Endothelial cell of umbilical vein (primary cell): ENCODE measurements around the gene RPL37A. TPM values are rescaled to one million over a fixed set of nuclear protein-coding genes. Genes with fewer than 3 reads are reported as not detected.

Source experiments
- BruUV-seq: library from RNA; stranded (reverse); fragments of 400-500 nt; replicated peaks from 2 replicates; lab custom pipeline; 2021; lab: Mats Ljungman, UMichigan
- CTCF ChIA-PET: fragments of 300-600, 350-600 bp; sonication (Branson Sonifier 250); formaldehyde crosslinking; loops from one replicate; lab custom pipeline; 2021; ENCODE audit warnings: antibody characterized with exemption, inconsistent platforms; lab: Charles Lee
- POLR2A ChIA-PET: fragments of 300-600, 350-600 bp; sonication (Branson Sonifier 250); formaldehyde crosslinking; loops from one replicate; lab custom pipeline; 2021; ENCODE audit warnings: antibody characterized with exemption, inconsistent platforms; lab: Charles Lee
- DNase-seq: peaks from one replicate; pipeline ENCODE4 v3.0.0-alpha.2; 2011; ENCODE audit warnings: low read depth, low spot score
- FAIRE-seq: peaks from 2 replicates; lab custom pipeline; 2011; peaks lifted over from hg19 to GRCh38; lab: Jason Lieb, UNC
- H2AFZ ChIP-seq: 2 replicates; pipeline ENCODE4 v1.6.0; 2012; ENCODE audit warnings: low read depth, low read length, control low read depth, inconsistent platforms
- H3K27ac ChIP-seq: 2 replicates; pipeline ENCODE4 v1.5.1; 2011; ENCODE audit warnings: low read depth, mild to moderate bottlenecking, control low read depth, low read length, moderate library complexity; ENCODE audit not compliant: insufficient read depth
- H3K27me3 ChIP-seq, 2 experiments: 2 replicates each; pipeline versions ENCODE4 v1.6.0 to v1.6.1; 2011; ENCODE audit warnings: low read length in 2 of 2, mixed read lengths in 1 of 2; ENCODE audit not compliant: control insufficient read depth in 2 of 2, insufficient read depth in 2 of 2
- H3K36me3 ChIP-seq, 2 experiments: 2 replicates in 1 of 2; 3 replicates in 1 of 2; pipeline ENCODE4 v1.5.1; 2011; ENCODE audit warnings: low read length in 2 of 2, mild to moderate bottlenecking in 1 of 2, moderate library complexity in 1 of 2; ENCODE audit not compliant: control insufficient read depth in 2 of 2, insufficient read depth in 2 of 2; ENCODE audit errors: extremely low read depth in 1 of 2
- H3K4me1 ChIP-seq: 3 replicates; pipeline ENCODE4 v1.5.1; 2011; ENCODE audit warnings: mild to moderate bottlenecking, low read length; ENCODE audit not compliant: control insufficient read depth, insufficient read depth; ENCODE audit errors: extremely low read depth
- H3K4me2 ChIP-seq: 2 replicates; pipeline ENCODE4 v1.6.1; 2011; ENCODE audit warnings: low read length, control low read depth, mixed read lengths; ENCODE audit not compliant: insufficient read depth
- H3K4me3 ChIP-seq, 3 experiments: fragments of 200-600 bp in 1 of 3; sonication (generic), shearing (Covaris generic) in 1 of 3; replicated peaks in 1 of 3; 2 replicates each; pipeline ENCODE4 v1.5.1; 2011 to 2016; ENCODE audit warnings: control low read depth in 3 of 3, low read length in 3 of 3, mild to moderate bottlenecking in 2 of 3, inconsistent platforms in 1 of 3, low read depth in 1 of 3, moderate library complexity in 1 of 3; ENCODE audit not compliant: insufficient read depth in 1 of 3
- H3K79me2 ChIP-seq: 2 replicates; pipeline ENCODE4 v1.6.0; 2012; ENCODE audit warnings: low read length, inconsistent platforms; ENCODE audit not compliant: control insufficient read depth, insufficient read depth
- H3K9ac ChIP-seq: replicated peaks from 2 replicates; pipeline ENCODE3; 2011; ENCODE audit warnings: low read length, control low read depth; ENCODE audit not compliant: insufficient read depth; ENCODE audit errors: extremely low read depth
- H3K9me1 ChIP-seq: replicated peaks from 3 replicates; pipeline ENCODE4 v1.6.0; 2011; ENCODE audit warnings: mild to moderate bottlenecking, low read length; ENCODE audit not compliant: control insufficient read depth, insufficient read depth; ENCODE audit errors: extremely low read depth
- H3K9me3 ChIP-seq: replicated peaks from 2 replicates; pipeline ENCODE4 v1.5.1; 2012; ENCODE audit warnings: low read length, inconsistent platforms; ENCODE audit not compliant: control insufficient read depth, insufficient read depth
- H4K20me1 ChIP-seq: replicated peaks from 2 replicates; pipeline ENCODE3; 2011; ENCODE audit warnings: mild to moderate bottlenecking, low read length; ENCODE audit not compliant: control insufficient read depth, insufficient read depth; ENCODE audit errors: extremely low read depth
- EZH2 ChIP-seq: IDR thresholded peaks from 2 replicates; pipeline ENCODE4 v1.6.1; 2012; ENCODE audit warnings: borderline replicate concordance, low read depth, mild to moderate bottlenecking, moderate library complexity, low read length, inconsistent platforms; ENCODE audit not compliant: severe bottlenecking
- FOS ChIP-seq: IDR thresholded peaks from 2 replicates; pipeline ENCODE4 v1.6.1; 2011; ENCODE audit warnings: mild to moderate bottlenecking, low read length, moderate library complexity, borderline replicate concordance; ENCODE audit not compliant: insufficient read depth
- GATA2 ChIP-seq: IDR thresholded peaks from 2 replicates; pipeline ENCODE4 v1.7.0; 2011; ENCODE audit warnings: low read depth, mild to moderate bottlenecking, moderate library complexity, mixed read lengths, low read length; ENCODE audit not compliant: insufficient read length, insufficient read depth
- JUN ChIP-seq: IDR thresholded peaks from 2 replicates; pipeline ENCODE4 v1.6.1; 2011; ENCODE audit warnings: borderline replicate concordance, low read depth; ENCODE audit not compliant: insufficient read length, insufficient read depth
- MYC ChIP-seq: IDR thresholded peaks from one replicate; pipeline ENCODE4 v1.6.1; 2011; ENCODE audit warnings: mild to moderate bottlenecking, low read depth, low read length
- POLR2A ChIP-seq: IDR thresholded peaks from 2 replicates; pipeline ENCODE4 v1.6.1; 2012; ENCODE audit warnings: low read depth, mild to moderate bottlenecking, control low read depth, low read length
- POLR2AphosphoS5 ChIP-seq: IDR thresholded peaks from 2 replicates; pipeline ENCODE4 v1.6.1; 2012; ENCODE audit warnings: low read depth, mild to moderate bottlenecking, control low read depth, low read length, moderate library complexity; ENCODE audit not compliant: insufficient read depth
- dilution Hi-C: fragments of 300-500 bp; cut with MboI; formaldehyde crosslinking; loops from one replicate; pipeline ENCODE4 v1.15.0; 2019; ENCODE audit warnings: low sequenced_read_pairs; ENCODE audit not compliant: extremely low pct_ligation_motif_present
- intact Hi-C: fragments of 100-400 bp; cut with micrococcal nuclease; formaldehyde crosslinking; loops from one replicate; pipeline ENCODE4 v1.10.0; 2022
- polyA plus RNA-seq, 4 experiments: library from polyadenylated mRNA; depleted of rRNA in 3 of 4; stranded (reverse) in 3 of 4; unstranded in 1 of 4; fragments of >200 nt; gene quantifications; 2 replicates each; pipeline versions ENCODE4 v1.2.1 to v1.2.3, GENCODE V29; 2011 to 2012; ENCODE audit warnings: missing spikeins in 1 of 4
- total RNA-seq: library from RNA; stranded (reverse); gene quantifications from 2 replicates; pipeline ENCODE4 v1.2.3, GENCODE V29; 2021
- TF ChIP-seq, protein P1 (sequence below): IDR thresholded peaks from 2 replicates; pipeline ENCODE4 v1.6.1; 2011; ENCODE audit not compliant: insufficient read depth, insufficient read length
- TF ChIP-seq, protein P2 (sequence below), 2 donors: IDR thresholded peaks; 1 replicate in 1 of 2; 2 replicates in 1 of 2; pipeline ENCODE4 v1.5.1; 2011; ENCODE audit warnings: low read length in 2 of 2, mild to moderate bottlenecking in 2 of 2, moderate library complexity in 2 of 2, control low read depth in 1 of 2, inconsistent platforms in 1 of 2, low read depth in 1 of 2; ENCODE audit not compliant: insufficient read depth in 1 of 2; ENCODE audit errors: extremely low read depth in 1 of 2

The RPL37A gene
- total and polyA plus RNA-seq, 2 donors (not counting 3 experiments of a cell fraction or from before 2014, with no cell fraction given): 1,889 to 2,628 TPM

DNA sequence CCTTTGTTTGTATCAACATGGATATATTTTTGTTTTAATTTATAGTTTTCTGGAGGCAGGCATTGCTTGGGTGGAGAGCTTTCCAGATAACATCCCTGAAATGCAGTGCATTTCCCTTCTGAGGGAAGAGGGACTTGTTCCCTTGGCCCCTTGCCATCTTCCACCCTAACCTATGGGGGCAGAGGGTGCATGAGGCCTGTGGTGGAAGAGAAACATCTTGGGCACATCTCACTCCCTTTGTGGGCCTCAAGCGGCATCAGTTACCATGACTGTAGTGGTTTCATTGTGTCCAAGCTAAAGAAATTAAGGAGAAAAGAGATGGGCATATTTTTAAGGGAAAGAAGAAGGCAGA lies 5.3 kb upstream of the RPL37A start:
- ChIA-PET CTCF (interaction anchor here (1.0 to 3.2 kb wide), 2 partner anchors 11 to 15 kb away, joined by 3 to 11 read pairs; no protein-coding TSS in a partner anchor), POLR2A (interaction anchor here (1.2 kb wide), 1 partner anchor 11 kb away, joined by 4 read pairs; no protein-coding TSS in a partner anchor)
- Histone ChIP-seq H3K27me3 (no peaks in the 10 kb centered on the region), H3K36me3 (no peaks in the 10 kb centered on the region), H3K4me2 (no peak overlapping the region), H3K4me1 (peaks cover 52% of the 10 kb centered on the region), H3K27ac (no peak overlapping the region), H3K4me3 (no peak overlapping the region), H3K9ac (no peak overlapping the region), H3K79me2 (no peaks in the 10 kb centered on the region), H2AFZ (no peak overlapping the region), H3K9me1 (no peaks in the 10 kb centered on the region), H3K9me3 (no peaks in the 10 kb centered on the region), H4K20me1 (no peaks in the 10 kb centered on the region)
- no peak for DNase-seq
- FAIRE-seq: peak; percentile 47
- intact Hi-C loops: loop anchor here (10.0 kb wide), 2 partner anchors 179 to 349 kb away; no protein-coding TSS in a partner anchor
- dilution Hi-C loops: no loop called here
- BruUV-seq: no TSS peak
- TF ChIP-seq, protein P1, sequence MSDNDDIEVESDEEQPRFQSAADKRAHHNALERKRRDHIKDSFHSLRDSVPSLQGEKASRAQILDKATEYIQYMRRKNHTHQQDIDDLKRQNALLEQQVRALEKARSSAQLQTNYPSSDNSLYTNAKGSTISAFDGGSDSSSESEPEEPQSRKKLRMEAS: no peak
- no peak for TF ChIP-seq FOS
- TF ChIP-seq EZH2: no peak
- TF ChIP-seq POLR2A: no peak
- TF ChIP-seq MYC: no peak
- TF ChIP-seq, protein P2, sequence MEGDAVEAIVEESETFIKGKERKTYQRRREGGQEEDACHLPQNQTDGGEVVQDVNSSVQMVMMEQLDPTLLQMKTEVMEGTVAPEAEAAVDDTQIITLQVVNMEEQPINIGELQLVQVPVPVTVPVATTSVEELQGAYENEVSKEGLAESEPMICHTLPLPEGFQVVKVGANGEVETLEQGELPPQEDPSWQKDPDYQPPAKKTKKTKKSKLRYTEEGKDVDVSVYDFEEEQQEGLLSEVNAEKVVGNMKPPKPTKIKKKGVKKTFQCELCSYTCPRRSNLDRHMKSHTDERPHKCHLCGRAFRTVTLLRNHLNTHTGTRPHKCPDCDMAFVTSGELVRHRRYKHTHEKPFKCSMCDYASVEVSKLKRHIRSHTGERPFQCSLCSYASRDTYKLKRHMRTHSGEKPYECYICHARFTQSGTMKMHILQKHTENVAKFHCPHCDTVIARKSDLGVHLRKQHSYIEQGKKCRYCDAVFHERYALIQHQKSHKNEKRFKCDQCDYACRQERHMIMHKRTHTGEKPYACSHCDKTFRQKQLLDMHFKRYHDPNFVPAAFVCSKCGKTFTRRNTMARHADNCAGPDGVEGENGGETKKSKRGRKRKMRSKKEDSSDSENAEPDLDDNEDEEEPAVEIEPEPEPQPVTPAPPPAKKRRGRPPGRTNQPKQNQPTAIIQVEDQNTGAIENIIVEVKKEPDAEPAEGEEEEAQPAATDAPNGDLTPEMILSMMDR (IDR thresholded peaks at IDR 0.05; ENCODE audit: extremely low read depth in 1 of 2, insufficient read depth in 1 of 2, low read depth in 1 of 2, low read length in 2 of 2): no peak
- no peak for TF ChIP-seq POLR2AphosphoS5
- no peak for TF ChIP-seq GATA2
- TF ChIP-seq JUN: no peak
